Inflammatory macrophage treated with lipopolysaccharide for 4 hours (primary cell): ENCODE data around the gene LAPTM5.
"Not testable (repeated sequence)": the region's sequence is repeated elsewhere in the genome, so short reads cannot be mapped to it uniquely, and the experiment has no call there.

Source experiments
- DNase-seq: peaks from one replicate; pipeline ENCODE4 v3.0.0-alpha.2; 2020

LAPTM5 gene

GRCh38 chr1:30768830-30769718 is 11.5 kb upstream of the LAPTM5 start:
- no peak for DNase-seq

GRCh38 chr1:30768159-30768829 is 10.7 kb upstream of the LAPTM5 start:
- DNase-seq, result no peak

- DNase-seq, result not testable (repeated sequence)
Measured at GRCh38 chr1:30766948-30767347, 9.4 kb upstream of the LAPTM5 start.

- DNase-seq, result no peak
Measured at GRCh38 chr1:30765556-30766434, 8.2 kb upstream of the LAPTM5 start.

GRCh38 chr1:30764939-30765555 is 7.5 kb upstream of the LAPTM5 start:
- no peak for DNase-seq

GRCh38 chr1:30764396-30764795 is 6.8 kb upstream of the LAPTM5 start:
- no peak for DNase-seq

- no peak for DNase-seq
Measured at GRCh38 chr1:30763651-30764248, 6.2 kb upstream of the LAPTM5 start.

GRCh38 chr1:30762930-30763650 is 5.5 kb upstream of the LAPTM5 start:
- DNase-seq, result peak; percentile 38

GRCh38 chr1:30762152-30762929 is 4.8 kb upstream of the LAPTM5 start:
- no peak for DNase-seq

GRCh38 chr1:30761381-30762151 is 4.0 kb upstream of the LAPTM5 start:
- no peak for DNase-seq

GRCh38 chr1:30760596-30761324 is 3.2 kb upstream of the LAPTM5 start:
- no peak for DNase-seq

- no peak for DNase-seq
Measured at GRCh38 chr1:30759718-30760281, 2.2 kb upstream of the LAPTM5 start.

GRCh38 chr1:30758785-30759380 is 1.3 kb upstream of the LAPTM5 start:
- peak; percentile 62 for DNase-seq

- DNase-seq, result no peak
Measured at GRCh38 chr1:30758121-30758688, 631 bp upstream of the LAPTM5 start.

- peak; percentile 99 for DNase-seq
Measured at GRCh38 chr1:30756545-30757351, 826 bp downstream of the LAPTM5 start.

GRCh38 chr1:30756206-30756544 is 1.4 kb downstream of the LAPTM5 start:
- no peak for DNase-seq

GRCh38 chr1:30755746-30756145 is 1.8 kb downstream of the LAPTM5 start:
- DNase-seq, result no peak
